Smooth muscle cell of trachea (primary cell): Measurements from ENCODE around the gene SH3BP2. TPM values are rescaled to one million over a fixed set of nuclear protein-coding genes. Genes with fewer than 3 reads are reported as not detected.

ENCODE experiments used
- total RNA-seq: library from RNA; depleted of rRNA; stranded (reverse); fragments of >200 nt; gene quantifications from 2 replicates; pipeline ENCODE4 v1.2.1, GENCODE V29; 2014

The SH3BP2 gene
- total RNA-seq: 14.1 and 22.2 TPM in 2 replicates

GRCh38 chr4:2792711-2793585, at the start of gene SH3BP2:
Gene SH3BP2 (plus strand): TSS chr4:2793085. CDS start chr4:2820618, 27,533 bp downstream.

GRCh38 chr4:2755821-2756690, 36.8 kb upstream of the SH3BP2 start, which contains the start of gene TNIP2:
Gene TNIP2 (minus strand): TSS chr4:2756336. CDS start chr4:2756289, 47 bp downstream.

GRCh38 chr4:2843263-2843940, 50.5 kb downstream of the SH3BP2 start, which contains the start of gene ADD1:
Gene ADD1 (plus strand): TSS chr4:2843844. CDS start chr4:2875916, 32,072 bp downstream.

Other genes with a start within 250 kb of the SH3BP2 start
- 49.6 and 51.8 TPM in 2 replicates for gene TNIP2, start 36.7 kb upstream of the SH3BP2 start, total RNA-seq
- gene ADD1, start 50.8 kb downstream of the SH3BP2 start, total RNA-seq: 191 and 201 TPM in 2 replicates
- gene NOP14, start 170.3 kb downstream of the SH3BP2 start, total RNA-seq: 18.0 and 18.6 TPM in 2 replicates
- gene GRK4, start 170.5 kb downstream of the SH3BP2 start, total RNA-seq: 6.0 and 8.6 TPM in 2 replicates